Left ventricle myocardium inferior (tissue), 1 donor: ENCODE data around the gene MUC20. TPM values are rescaled to one million over a fixed set of nuclear protein-coding genes. Genes with fewer than 3 reads are reported as not detected.
"Not testable (repeated sequence)": the region's sequence is repeated elsewhere in the genome, so short reads cannot be mapped to it uniquely, and the experiment has no call there.

Experiments used
- DNase-seq: peaks from one replicate; pipeline ENCODE4 v3.0.0-alpha.2; 2020
- H3K27ac ChIP-seq: fragments of 200-600 bp; replicated peaks from 2 replicates; pipeline ENCODE4 v1.8.0; 2021
- H3K27me3 ChIP-seq: fragments of 200-600 bp; 2 replicates; pipeline ENCODE4 v1.8.0; 2021; ENCODE audit warnings: low read depth
- H3K36me3 ChIP-seq: fragments of 200-600 bp; 2 replicates; pipeline ENCODE4 v1.8.0; 2021
- H3K4me1 ChIP-seq: fragments of 200-600 bp; 2 replicates; pipeline ENCODE4 v1.8.0; 2021
- H3K4me3 ChIP-seq: fragments of 200-600 bp; 2 replicates; pipeline ENCODE4 v1.8.0; 2021; ENCODE audit warnings: mild to moderate bottlenecking, moderate library complexity
- H3K9me3 ChIP-seq: fragments of 200-600 bp; replicated peaks from 2 replicates; pipeline ENCODE4 v1.8.0; 2021
- CTCF ChIP-seq: fragments of 200-600 bp; IDR thresholded peaks from 2 replicates; pipeline ENCODE4 v1.8.0; 2021; ENCODE audit warnings: antibody characterized with exemption, mild to moderate bottlenecking, borderline replicate concordance
- intact Hi-C: fragments of 100-400 bp; cut with micrococcal nuclease; formaldehyde crosslinking; loops from one replicate; pipeline ENCODE4 v1.11.0; 2022
- total RNA-seq: library from RNA; stranded (reverse); fragmentation: NEBNext Ultra II Directional; extraction: Animal tissue kit (Norgen Biotek cat#: 25700); gene quantifications from one replicate; pipeline ENCODE4 v1.2.1, GENCODE V29; 2021
- donor health status: DM: no; HTN: yes; CAD: no; lungs with severe emphysema.

The MUC20 gene
- total RNA-seq, 1 donor from 2014 or later: 4.7 TPM

GRCh38 chr3:195722996-195723345 is 2.2 kb downstream of the MUC20 start:
- H3K4me1 ChIP-seq, DNase-seq, H3K9me3 ChIP-seq, intact Hi-C loops, H3K4me3 ChIP-seq, H3K36me3 ChIP-seq, H3K27ac ChIP-seq: not testable (repeated sequence)
- peaks cover 16% of the 10 kb centered on the region for H3K27me3 ChIP-seq

DNA sequence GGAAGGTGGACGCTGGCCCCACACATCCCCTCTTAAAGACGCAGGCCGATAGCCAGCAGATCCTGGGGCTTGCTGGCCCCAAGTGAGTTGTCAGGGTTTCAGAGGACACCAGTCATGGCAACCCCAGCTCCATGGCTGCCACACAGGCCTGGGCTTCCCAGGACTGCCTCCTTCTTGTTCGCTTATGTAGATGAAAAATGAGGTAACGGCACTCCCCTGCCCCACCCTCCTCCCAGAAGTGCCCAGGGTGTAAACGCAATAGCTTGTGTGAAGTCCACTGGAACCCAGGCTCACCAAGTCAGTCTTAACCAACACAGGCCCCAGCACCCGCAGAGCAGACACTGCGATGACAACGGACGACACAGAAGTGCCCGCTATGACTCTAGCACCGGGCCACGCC is 3.6 kb downstream of the MUC20 start:
- H3K4me1 ChIP-seq, DNase-seq, H3K4me3 ChIP-seq, H3K27ac ChIP-seq, H3K36me3 ChIP-seq, H3K9me3 ChIP-seq, intact Hi-C loops: not testable (repeated sequence)
- H3K27me3 ChIP-seq: peaks cover 18% of the 10 kb centered on the region

GRCh38 chr3:195725916-195726740 is 5.3 kb downstream of the MUC20 start:
- DNase-seq, H3K27ac ChIP-seq, H3K4me3 ChIP-seq, H3K4me1 ChIP-seq, H3K9me3 ChIP-seq, intact Hi-C loops: not testable (repeated sequence)
- H3K36me3 ChIP-seq: peaks cover 18% of the 10 kb centered on the region
- peaks cover 18% of the 10 kb centered on the region for H3K27me3 ChIP-seq

DNA sequence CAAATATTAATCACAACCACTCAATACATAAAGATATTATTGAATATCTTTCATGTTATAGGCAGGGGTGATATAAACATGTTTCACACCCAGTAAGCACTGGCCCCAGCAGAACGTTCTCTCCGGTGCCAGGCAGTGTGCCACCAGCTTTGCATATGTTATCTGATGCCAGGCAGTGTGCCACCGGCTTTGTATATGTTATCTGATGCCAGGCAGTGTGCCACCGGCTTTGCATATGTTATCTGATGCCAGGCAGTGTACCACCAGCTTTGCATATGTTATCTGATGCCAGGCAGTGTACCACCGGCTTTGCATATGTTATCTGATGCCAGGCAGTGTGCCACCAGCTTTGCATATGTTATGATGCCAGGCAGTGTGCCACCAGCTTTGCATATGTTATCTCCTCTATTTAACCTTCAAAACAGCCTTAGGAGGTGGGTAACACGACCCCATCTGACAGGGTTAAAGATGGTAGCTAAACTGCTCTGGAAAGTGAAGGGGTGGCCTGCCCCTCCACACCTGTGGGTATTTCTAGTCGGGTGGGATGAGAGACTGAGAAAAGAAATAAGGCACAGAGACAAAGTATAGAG is 6.9 kb downstream of the MUC20 start:
- no peak for TF ChIP-seq CTCF
- intact Hi-C loops: no loop called here
- Histone ChIP-seq H3K4me1 (peaks cover 2% of the 10 kb centered on the region), H3K27me3 (peaks cover 18% of the 10 kb centered on the region), H3K27ac (no peak overlapping the region), H3K36me3 (peaks cover 34% of the 10 kb centered on the region), H3K4me3 (no peak overlapping the region), H3K9me3 (no peaks in the 10 kb centered on the region)
- DNase-seq: no peak

- H3K27ac ChIP-seq, H3K4me1 ChIP-seq, H3K9me3 ChIP-seq, H3K4me3 ChIP-seq, intact Hi-C loops, DNase-seq: not testable (repeated sequence)
- Histone ChIP-seq H3K27me3 (peaks cover 18% of the 10 kb centered on the region), H3K36me3 (peaks cover 45% of the 10 kb centered on the region)
Observed at GRCh38 chr3:195728789-195729188, 8.0 kb downstream of the MUC20 start.

DNA sequence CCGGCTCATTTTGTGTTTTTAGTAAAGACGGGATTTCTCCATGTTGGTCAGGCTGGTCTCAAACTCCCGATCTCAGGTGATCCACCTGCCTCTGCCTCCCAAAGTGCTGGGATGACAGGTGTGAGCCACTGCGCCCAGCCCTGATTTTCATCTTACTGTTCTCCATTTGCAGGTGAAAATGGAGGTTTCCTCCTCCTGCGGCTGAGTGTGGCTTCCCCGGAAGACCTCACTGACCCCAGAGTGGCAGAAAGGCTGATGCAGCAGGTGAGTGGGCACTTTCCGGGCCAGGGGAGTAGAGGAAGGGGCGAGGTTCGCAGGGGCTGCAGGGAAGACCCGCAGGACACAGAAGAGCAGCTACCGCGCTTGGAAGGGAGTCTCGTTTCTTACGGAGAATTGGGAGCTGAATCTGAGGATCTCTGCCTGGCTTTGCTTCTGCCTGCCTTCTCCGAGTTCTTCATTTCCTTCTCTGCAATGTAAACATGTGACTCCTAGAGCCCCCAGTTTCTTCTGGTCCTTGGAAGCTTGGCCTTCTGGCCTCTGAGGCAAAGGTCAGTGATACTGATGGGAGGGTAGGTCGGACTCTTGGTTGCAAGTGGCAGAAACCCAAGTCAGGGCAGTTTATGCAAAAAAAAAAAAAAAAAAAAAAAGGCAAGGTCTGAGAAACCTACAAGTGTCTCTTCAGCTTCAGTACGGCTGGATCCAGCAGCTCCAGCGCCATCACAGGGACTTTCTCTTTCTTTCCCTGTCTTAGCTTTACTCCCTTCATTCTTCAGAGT is 8.9 kb downstream of the MUC20 start:
- Histone ChIP-seq H3K27me3 (peaks cover 18% of the 10 kb centered on the region), H3K27ac (no peak overlapping the region), H3K36me3 (peaks cover 54% of the 10 kb centered on the region), H3K9me3 (no peaks in the 10 kb centered on the region), H3K4me3 (no peak overlapping the region), H3K4me1 (peaks cover 6% of the 10 kb centered on the region)
- TF ChIP-seq CTCF: no peak
- no peak for DNase-seq
- intact Hi-C loops: no loop called here

GRCh38 chr3:195731356-195731905 is 10.7 kb downstream of the MUC20 start:
- TF ChIP-seq CTCF: no peak
- intact Hi-C loops: no loop called here
- DNase-seq: no peak
- Histone ChIP-seq H3K9me3 (no peaks in the 10 kb centered on the region), H3K27ac (no peak overlapping the region), H3K36me3 (peaks cover 71% of the 10 kb centered on the region), H3K4me1 (peaks cover 6% of the 10 kb centered on the region), H3K27me3 (peaks cover 16% of the 10 kb centered on the region), H3K4me3 (no peak overlapping the region)
